Measurements from ENCODE around the gene C5.

DNA sequence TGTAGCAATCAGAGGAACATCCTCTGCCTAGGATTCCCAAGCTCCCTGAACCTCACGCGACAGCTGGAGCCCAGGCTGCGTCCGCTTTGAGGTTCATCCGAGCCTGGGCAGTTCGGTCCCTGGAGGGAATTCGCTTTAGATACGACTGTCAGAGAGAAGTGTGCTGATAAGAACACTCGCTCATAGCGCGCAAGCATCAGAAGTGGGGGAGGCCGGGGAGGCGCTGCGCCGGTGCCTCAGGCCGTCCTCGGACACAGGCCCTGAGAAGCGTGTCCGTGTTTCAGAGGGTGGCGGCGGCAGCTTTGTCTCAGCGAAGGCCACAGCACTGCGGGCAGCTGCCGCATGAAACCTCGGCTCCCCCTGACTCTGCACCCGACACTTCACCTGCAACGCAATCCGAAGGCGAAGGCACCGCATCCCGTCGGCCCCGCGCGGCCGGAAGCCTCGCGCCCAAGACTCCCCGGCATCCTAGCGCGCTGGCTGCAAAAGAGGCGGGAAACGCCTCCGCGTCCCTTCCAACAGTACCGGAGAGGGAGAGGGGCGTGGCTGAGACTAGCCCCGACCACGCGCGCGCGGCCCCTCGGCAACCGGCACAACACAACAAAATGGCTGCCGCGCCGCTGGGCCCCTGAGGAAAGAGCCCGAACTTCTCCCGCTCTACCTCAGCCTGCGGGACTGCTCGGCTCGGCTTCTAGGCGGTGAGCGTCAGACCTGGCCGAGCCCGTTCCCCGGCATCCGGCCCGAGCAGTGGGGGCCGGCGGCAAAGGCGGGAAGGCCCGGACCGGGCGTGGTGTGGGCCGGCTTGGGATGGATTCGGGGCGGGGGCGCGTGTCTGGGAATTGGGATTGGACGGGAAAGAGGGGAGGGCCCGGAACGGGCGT, 24.5 kb upstream of the C5 start, which contains the start of gene CNTRL:
- TF ChIP-seq, protein P1, sequence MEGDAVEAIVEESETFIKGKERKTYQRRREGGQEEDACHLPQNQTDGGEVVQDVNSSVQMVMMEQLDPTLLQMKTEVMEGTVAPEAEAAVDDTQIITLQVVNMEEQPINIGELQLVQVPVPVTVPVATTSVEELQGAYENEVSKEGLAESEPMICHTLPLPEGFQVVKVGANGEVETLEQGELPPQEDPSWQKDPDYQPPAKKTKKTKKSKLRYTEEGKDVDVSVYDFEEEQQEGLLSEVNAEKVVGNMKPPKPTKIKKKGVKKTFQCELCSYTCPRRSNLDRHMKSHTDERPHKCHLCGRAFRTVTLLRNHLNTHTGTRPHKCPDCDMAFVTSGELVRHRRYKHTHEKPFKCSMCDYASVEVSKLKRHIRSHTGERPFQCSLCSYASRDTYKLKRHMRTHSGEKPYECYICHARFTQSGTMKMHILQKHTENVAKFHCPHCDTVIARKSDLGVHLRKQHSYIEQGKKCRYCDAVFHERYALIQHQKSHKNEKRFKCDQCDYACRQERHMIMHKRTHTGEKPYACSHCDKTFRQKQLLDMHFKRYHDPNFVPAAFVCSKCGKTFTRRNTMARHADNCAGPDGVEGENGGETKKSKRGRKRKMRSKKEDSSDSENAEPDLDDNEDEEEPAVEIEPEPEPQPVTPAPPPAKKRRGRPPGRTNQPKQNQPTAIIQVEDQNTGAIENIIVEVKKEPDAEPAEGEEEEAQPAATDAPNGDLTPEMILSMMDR (IDR thresholded peaks at IDR 0.05; ENCODE audit: low read length), result no peak
- TF ChIP-seq EZH2 (optimal IDR thresholded peaks at IDR 0.05; ENCODE audit: low read depth, low read length) (no peak), EZH2phosphoT487 (IDR thresholded peaks at IDR 0.05; ENCODE audit: low read length) (no peak)

All from MM.1S (cell line).